Naive thymus-derived CD4-positive, alpha-beta T cell (primary cell): ENCODE measurements around the gene SUCLG2. TPM values are rescaled to one million over a fixed set of nuclear protein-coding genes. Genes with fewer than 3 reads are reported as not detected.

ENCODE experiments used
- ATAC-seq: fragments of 150-1000 bp; cut with Tn5 transposase; 2 replicates; pipeline ENCODE4 v1.10.0; 2021; ENCODE audit warnings: mild to moderate bottlenecking, moderate library complexity
- CTCF ChIA-PET: fragments of 350-600 bp; sonication (Branson Sonifier 250); formaldehyde crosslinking; loops from one replicate; lab custom pipeline; 2021; ENCODE audit warnings: antibody characterized with exemption; lab: Charles Lee
- POLR2A ChIA-PET: fragments of 350-600 bp; sonication (Branson Sonifier 250); formaldehyde crosslinking; loops from one replicate; lab custom pipeline; 2021; ENCODE audit warnings: antibody characterized with exemption, inconsistent platforms; lab: Charles Lee
- DNase-seq, 9 donors: peaks; one replicate each; pipeline versions ENCODE4 v3.0.0 to v3.0.0-alpha.2; 2020 to 2022; ENCODE audit warnings: mixed read lengths in 1 of 9
- H3K27ac ChIP-seq: one replicate; pipeline ENCODE4 v1.7.0; 2013; ENCODE audit warnings: mild to moderate bottlenecking, low read depth, low read length, moderate library complexity
- H3K27me3 ChIP-seq, 2 donors: one replicate each; pipeline ENCODE4 v1.7.0; 2013; ENCODE audit warnings: low read length in 2 of 2, mild to moderate bottlenecking in 2 of 2, moderate library complexity in 2 of 2; ENCODE audit not compliant: control insufficient read depth in 2 of 2, insufficient read depth in 2 of 2
- H3K36me3 ChIP-seq, 3 experiments: 1 replicate in 2 of 3; 2 replicates in 1 of 3; pipeline ENCODE4 v1.7.0; 2013; ENCODE audit warnings: low read length in 3 of 3, mild to moderate bottlenecking in 3 of 3, moderate library complexity in 1 of 3; ENCODE audit not compliant: insufficient read depth in 3 of 3, control insufficient read depth in 2 of 3
- H3K4me1 ChIP-seq, 2 donors: one replicate each; pipeline ENCODE4 v1.7.0; 2013; ENCODE audit warnings: low read length in 2 of 2, mild to moderate bottlenecking in 2 of 2, moderate library complexity in 1 of 2; ENCODE audit not compliant: control insufficient read depth in 2 of 2, insufficient read depth in 2 of 2
- H3K4me3 ChIP-seq: 2 replicates; pipeline ENCODE4 v1.7.0; 2013; ENCODE audit warnings: mild to moderate bottlenecking, low read length
- H3K9me3 ChIP-seq, 3 experiments: 1 replicate in 2 of 3; 2 replicates in 1 of 3; pipeline ENCODE4 v1.7.0; 2013; ENCODE audit warnings: low read length in 3 of 3; ENCODE audit not compliant: control insufficient read depth in 2 of 3
- H3K27ac Mint-ChIP-seq, 9 donors: one replicate each; pipeline ENCODE4 v1.8.0; 2020 to 2022; ENCODE audit warnings: mixed read lengths in 9 of 9, mild to moderate bottlenecking in 8 of 9, moderate library complexity in 5 of 9, inconsistent platforms in 2 of 9
- H3K27me3 Mint-ChIP-seq, 5 donors: one replicate each; pipeline ENCODE4 v1.8.0; 2021 to 2022; ENCODE audit warnings: mixed read lengths in 5 of 5, mild to moderate bottlenecking in 1 of 5
- H3K36me3 Mint-ChIP-seq, 5 donors: one replicate each; pipeline ENCODE4 v1.8.0; 2020 to 2022; ENCODE audit warnings: mixed read lengths in 5 of 5, mild to moderate bottlenecking in 3 of 5, inconsistent platforms in 1 of 5
- H3K4me1 Mint-ChIP-seq, 7 donors: one replicate each; pipeline ENCODE4 v1.8.0; 2020 to 2022; ENCODE audit warnings: mixed read lengths in 7 of 7, mild to moderate bottlenecking in 3 of 7, inconsistent platforms in 1 of 7
- H3K4me3 Mint-ChIP-seq, 10 donors: one replicate each; pipeline ENCODE4 v1.8.0; 2020 to 2022; ENCODE audit warnings: mild to moderate bottlenecking in 10 of 10, mixed read lengths in 10 of 10, moderate library complexity in 6 of 10, inconsistent platforms in 2 of 10
- H3K9me3 Mint-ChIP-seq, 11 donors: one replicate each; pipeline ENCODE4 v1.8.0; 2020 to 2022; ENCODE audit warnings: mixed read lengths in 11 of 11, mild to moderate bottlenecking in 4 of 11, inconsistent platforms in 1 of 11, moderate library complexity in 1 of 11
- intact Hi-C, 2 donors: fragments of 100-400 bp; cut with micrococcal nuclease; formaldehyde crosslinking; loops; one replicate each; pipeline ENCODE4 v1.15.1; 2023
- polyA plus RNA-seq, 2 donors: library from polyadenylated mRNA; unstranded; fragments of 300-500 nt; fragmentation: Illumina TruSeq; gene quantifications; one replicate each; pipeline ENCODE4 v1.2.3, GENCODE V29; 2021
- total RNA-seq, 6 experiments: library from RNA in 5 of 6; stranded (reverse) in 5 of 6; gene quantifications; 1 replicate in 5 of 6; 2 replicates in 1 of 6; pipeline ENCODE4 v1.2.3 and lab custom pipeline; 2021 to 2026

The SUCLG2 gene
- total and polyA plus RNA-seq, 7 experiments from 2014 or later: 49.7 to 97.9 (median 64.7) TPM

GRCh38 chr3:67478423-67478822 is 176.0 kb downstream of the SUCLG2 start:
- no peaks in the 10 kb centered on the region for H3K4me1 ChIP-seq
- H3K36me3 Mint-ChIP-seq: peaks cover 5 to 76% (median 68%) of the 10 kb centered on the region in 5 donors
- no peak for ATAC-seq
- ChIA-PET POLR2A (no interaction called here), CTCF (no interaction called here)
- no peak overlapping the region for H3K27ac ChIP-seq
- H3K9me3 Mint-ChIP-seq: no peaks in the 10 kb centered on the region
- H3K27me3 Mint-ChIP-seq: no peaks in the 10 kb centered on the region
- no peak overlapping the region for H3K27ac Mint-ChIP-seq
- no peak for DNase-seq
- H3K9me3 ChIP-seq: no peaks in the 10 kb centered on the region
- H3K4me1 Mint-ChIP-seq: peaks cover 3 to 36% (median 15%) of the 10 kb centered on the region in 7 donors
- intact Hi-C loops: no loop called here
- no peak overlapping the region for H3K4me3 ChIP-seq
- H3K27me3 ChIP-seq: no peaks in the 10 kb centered on the region
- H3K36me3 ChIP-seq: peaks cover 0 to 10% (median 5%) of the 10 kb centered on the region in 3 experiments
- no peak overlapping the region for H3K4me3 Mint-ChIP-seq

DNA sequence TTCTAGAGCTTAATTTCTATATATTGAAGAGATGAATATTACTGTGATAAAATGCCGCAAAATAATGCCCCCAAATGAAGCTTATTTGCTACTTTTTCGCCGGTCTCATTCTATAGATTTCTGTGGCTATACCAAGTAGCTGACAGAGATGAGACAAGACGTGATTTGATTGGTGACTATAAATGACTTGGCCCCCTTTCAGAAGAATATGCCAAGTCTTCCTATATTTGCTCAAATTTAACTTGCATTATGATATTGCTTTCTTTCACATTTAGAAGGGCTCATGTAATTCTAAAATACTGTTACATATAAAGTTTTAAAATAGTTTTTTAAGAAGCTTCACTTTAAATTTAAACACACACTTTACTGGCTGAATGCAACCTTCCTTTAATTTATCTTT is 180.1 kb downstream of the SUCLG2 start:
- DNase-seq: no peak
- H3K36me3 Mint-ChIP-seq: peaks cover 3 to 72% (median 70%) of the 10 kb centered on the region in 5 donors
- no peak overlapping the region for H3K4me3 Mint-ChIP-seq
- POLR2A ChIA-PET: no interaction called here
- no peaks in the 10 kb centered on the region for H3K9me3 Mint-ChIP-seq
- H3K36me3 ChIP-seq: peaks cover 0 to 4% (median 0%) of the 10 kb centered on the region in 3 experiments
- H3K27ac ChIP-seq: no peak overlapping the region
- intact Hi-C loops: no loop called here
- peaks cover under 1 to 30% (median 8%) of the 10 kb centered on the region in 7 donors for H3K4me1 Mint-ChIP-seq
- H3K27ac Mint-ChIP-seq: peak overlapping the region in 1 of 9 donors; percentile 64
- H3K9me3 ChIP-seq: no peaks in the 10 kb centered on the region
- no peaks in the 10 kb centered on the region for H3K4me1 ChIP-seq
- CTCF ChIA-PET: interaction anchor here (0.6 kb wide), 1 partner anchor 1404 kb away, joined by 5 read pairs; no protein-coding TSS in a partner anchor
- no peak for ATAC-seq
- H3K27me3 Mint-ChIP-seq: no peaks in the 10 kb centered on the region
- no peaks in the 10 kb centered on the region for H3K27me3 ChIP-seq
- no peak overlapping the region for H3K4me3 ChIP-seq

- POLR2A ChIA-PET: interaction anchor here (0.7 kb wide), 1 partner anchor 166 kb away, joined by 3 read pairs; no protein-coding TSS in a partner anchor
- Histone ChIP-seq H3K4me3 (no peak overlapping the region), H3K36me3 (peaks cover 0 to 4% (median 0%) of the 10 kb centered on the region in 3 experiments), H3K27me3 (no peaks in the 10 kb centered on the region), H3K9me3 (no peaks in the 10 kb centered on the region), H3K27ac (no peak overlapping the region), H3K4me1 (no peaks in the 10 kb centered on the region)
- Mint-ChIP-seq H3K4me1 (peaks cover 0 to 25% (median 14%) of the 10 kb centered on the region in 7 donors), H3K27me3 (no peaks in the 10 kb centered on the region), H3K36me3 (peaks cover 12 to 69% (median 68%) of the 10 kb centered on the region in 5 donors), H3K9me3 (peaks cover 0 to 5% (median 0%) of the 10 kb centered on the region in 11 donors), H3K27ac (peak overlapping the region in 1 of 9 donors; percentile 5), H3K4me3 (no peak overlapping the region)
- CTCF ChIA-PET: no interaction called here
- no peak for DNase-seq
- ATAC-seq: no peak
- intact Hi-C loops: no loop called here
Observed at GRCh38 chr3:67472674-67473201, 181.7 kb downstream of the SUCLG2 start.

GRCh38 chr3:67470207-67470606 is 184.2 kb downstream of the SUCLG2 start:
- Histone ChIP-seq H3K36me3 (peaks cover 0 to 4% (median 0%) of the 10 kb centered on the region in 3 experiments), H3K4me1 (no peaks in the 10 kb centered on the region), H3K4me3 (no peak overlapping the region), H3K27me3 (no peaks in the 10 kb centered on the region), H3K9me3 (no peaks in the 10 kb centered on the region), H3K27ac (no peak overlapping the region)
- H3K27ac Mint-ChIP-seq: peak overlapping the region in 2 of 9 donors; percentile 33 to 36
- ChIA-PET POLR2A (no interaction called here), CTCF (no interaction called here)
- ATAC-seq: no peak
- peaks cover 14 to 65% (median 57%) of the 10 kb centered on the region in 5 donors for H3K36me3 Mint-ChIP-seq
- H3K4me3 Mint-ChIP-seq: no peak overlapping the region
- intact Hi-C loops: no loop called here
- H3K9me3 Mint-ChIP-seq: peaks cover 0 to 5% (median 0%) of the 10 kb centered on the region in 11 donors
- DNase-seq: no peak
- H3K27me3 Mint-ChIP-seq: no peaks in the 10 kb centered on the region
- peaks cover 0 to 30% (median 19%) of the 10 kb centered on the region in 7 donors for H3K4me1 Mint-ChIP-seq

DNA sequence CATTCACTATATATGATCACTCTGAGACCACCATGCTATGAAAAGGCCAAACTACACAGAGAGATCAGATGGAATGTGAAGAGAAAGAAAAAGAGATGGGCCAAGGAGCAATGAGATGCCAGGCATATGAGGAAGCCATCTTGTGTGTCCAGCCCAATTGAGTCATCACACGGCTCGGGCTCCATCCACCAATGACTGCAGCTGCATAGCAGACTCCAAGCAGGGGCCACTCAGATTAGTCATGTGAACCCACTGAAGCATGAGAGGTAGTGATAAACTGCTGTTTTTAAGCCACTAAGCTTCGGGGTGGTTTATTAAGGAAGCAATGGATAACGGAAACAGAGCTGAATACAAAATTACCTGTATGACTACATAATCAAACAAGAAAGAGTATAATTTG is 185.9 kb downstream of the SUCLG2 start:
- POLR2A ChIA-PET: no interaction called here
- ATAC-seq (no peak), DNase-seq (no peak)
- Histone ChIP-seq H3K36me3 (peaks cover 0 to 4% (median 0%) of the 10 kb centered on the region in 3 experiments), H3K9me3 (no peaks in the 10 kb centered on the region), H3K27me3 (no peaks in the 10 kb centered on the region), H3K27ac (no peak overlapping the region), H3K4me1 (no peaks in the 10 kb centered on the region), H3K4me3 (no peak overlapping the region)
- intact Hi-C loops: no loop called here
- Mint-ChIP-seq H3K27me3 (no peaks in the 10 kb centered on the region), H3K4me1 (peaks cover 3 to 41% (median 24%) of the 10 kb centered on the region in 7 donors), H3K4me3 (no peak overlapping the region), H3K9me3 (peaks cover 0 to 5% (median 0%) of the 10 kb centered on the region in 11 donors), H3K27ac (peak overlapping the region in 2 of 9 donors; percentile 44 to 49), H3K36me3 (peaks cover 18 to 72% (median 51%) of the 10 kb centered on the region in 5 donors)
- CTCF ChIA-PET: no interaction called here

- no peak overlapping the region for H3K4me3 ChIP-seq
- intact Hi-C loops: no loop called here
- Mint-ChIP-seq H3K4me3 (no peak overlapping the region), H3K27ac (peak overlapping the region in 2 of 9 donors; percentile 18 to 33), H3K36me3 (peaks cover 11 to 80% (median 48%) of the 10 kb centered on the region in 5 donors), H3K4me1 (peaks cover 5 to 47% (median 27%) of the 10 kb centered on the region in 7 donors), H3K9me3 (peaks cover 0 to 4% (median 0%) of the 10 kb centered on the region in 11 donors), H3K27me3 (no peaks in the 10 kb centered on the region)
- H3K27me3 ChIP-seq: no peaks in the 10 kb centered on the region
- H3K9me3 ChIP-seq: no peaks in the 10 kb centered on the region
- ChIA-PET POLR2A (interaction anchor here (0.5 kb wide), 1 partner anchor 214 kb away, joined by 3 read pairs; no protein-coding TSS in a partner anchor), CTCF (no interaction called here)
- ATAC-seq (no peak), DNase-seq (no peak)
- no peaks in the 10 kb centered on the region for H3K4me1 ChIP-seq
- peaks cover 0 to 15% (median 0%) of the 10 kb centered on the region in 3 experiments for H3K36me3 ChIP-seq
- H3K27ac ChIP-seq: no peak overlapping the region
Observed at GRCh38 chr3:67463656-67464055, 190.8 kb downstream of the SUCLG2 start.
